ENCODE measurements around the gene CDK4. TPM values are rescaled to one million over a fixed set of nuclear protein-coding genes. Genes with fewer than 3 reads are reported as not detected.

CDK4 gene
- polyA plus RNA-seq, 1 donor (not counting 4 experiments of a cell fraction or from before 2014, with no cell fraction given): 146 TPM

DNA sequence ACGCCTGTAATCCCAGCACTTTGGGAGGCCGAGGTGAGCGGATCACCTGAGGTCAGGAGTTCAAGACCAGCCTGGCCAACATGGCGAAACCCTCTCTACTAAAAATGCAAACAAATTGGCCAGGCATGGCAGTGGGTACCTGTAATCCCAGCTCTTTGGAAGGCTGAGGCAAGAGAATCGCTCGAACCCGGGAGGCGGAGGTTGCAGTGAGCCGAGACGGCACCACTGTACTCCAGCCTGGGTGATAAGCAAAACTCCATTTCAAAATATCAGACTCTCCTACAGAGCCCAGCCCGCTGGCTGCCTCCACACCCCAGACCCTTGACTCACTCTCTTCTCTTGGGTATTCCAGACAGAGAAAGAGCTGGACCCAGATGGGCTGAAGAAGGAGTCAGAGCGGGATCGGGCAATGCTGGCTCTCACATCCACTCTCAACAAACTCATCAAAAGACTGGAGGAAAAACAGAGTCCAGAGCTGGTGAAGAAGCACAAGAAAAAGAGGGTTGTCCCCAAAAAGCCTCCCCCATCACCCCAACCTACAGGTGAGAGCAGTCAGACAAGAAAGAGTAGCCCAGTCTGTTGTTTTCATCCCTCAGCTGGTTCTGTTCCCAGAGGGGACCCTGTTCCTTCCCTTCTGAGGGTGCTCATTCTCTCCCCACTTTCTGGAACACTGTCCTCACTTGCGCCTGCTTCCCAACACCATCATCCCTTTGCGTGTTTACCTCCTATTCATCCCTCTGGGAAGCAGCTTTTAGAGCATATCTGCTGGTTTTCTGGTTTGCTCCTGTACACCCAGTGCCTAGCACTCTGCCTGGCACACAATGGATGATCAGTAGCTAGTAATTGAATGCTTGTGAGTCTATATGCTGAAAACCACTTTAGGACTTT lies 33.2 kb downstream of the CDK4 start:
- Histone ChIP-seq H3K79me2 (ENCODE audit: control insufficient read depth, insufficient read depth, low read length) (no peaks in the 10 kb centered on the region), H3K27ac (ENCODE audit: control insufficient read depth, insufficient read depth, low read length) (no peak overlapping the region), H2AFZ (ENCODE audit: control insufficient read depth, low read length) (no peak overlapping the region), H4K20me1 (ENCODE audit: control insufficient read depth, extremely low read depth, insufficient read depth, low read length) (no peaks in the 10 kb centered on the region), H3K9me3 (ENCODE audit: control insufficient read depth, low read depth, low read length) (no peaks in the 10 kb centered on the region), H3K4me3 (ENCODE audit: control insufficient read depth in 2 of 3, extremely low read depth in 1 of 3, insufficient read depth in 2 of 3, low read depth in 1 of 3, low read length in 3 of 3) (no peak overlapping the region), H3K4me1 (ENCODE audit: control insufficient read depth, extremely low read depth, insufficient read depth, low read length) (no peaks in the 10 kb centered on the region), H3K9me1 (ENCODE audit: control insufficient read depth, extremely low read depth, insufficient read depth, low read length) (no peaks in the 10 kb centered on the region), H3K9ac (ENCODE audit: control insufficient read depth, extremely low read depth, insufficient read depth, low read length) (no peak overlapping the region), H3K4me2 (ENCODE audit: control insufficient read depth, extremely low read depth, insufficient read depth, low read depth, low read length) (no peak overlapping the region), H3K27me3 (ENCODE audit: control insufficient read depth, extremely low read depth, insufficient read depth, low read length) (no peaks in the 10 kb centered on the region), H3K36me3 (ENCODE audit: control insufficient read depth in 2 of 2, extremely low read depth in 1 of 2, insufficient read depth in 2 of 2, low read length in 2 of 2) (peaks cover 5 to 16% of the 10 kb centered on the region in 2 experiments)
- TF ChIP-seq, protein P1, sequence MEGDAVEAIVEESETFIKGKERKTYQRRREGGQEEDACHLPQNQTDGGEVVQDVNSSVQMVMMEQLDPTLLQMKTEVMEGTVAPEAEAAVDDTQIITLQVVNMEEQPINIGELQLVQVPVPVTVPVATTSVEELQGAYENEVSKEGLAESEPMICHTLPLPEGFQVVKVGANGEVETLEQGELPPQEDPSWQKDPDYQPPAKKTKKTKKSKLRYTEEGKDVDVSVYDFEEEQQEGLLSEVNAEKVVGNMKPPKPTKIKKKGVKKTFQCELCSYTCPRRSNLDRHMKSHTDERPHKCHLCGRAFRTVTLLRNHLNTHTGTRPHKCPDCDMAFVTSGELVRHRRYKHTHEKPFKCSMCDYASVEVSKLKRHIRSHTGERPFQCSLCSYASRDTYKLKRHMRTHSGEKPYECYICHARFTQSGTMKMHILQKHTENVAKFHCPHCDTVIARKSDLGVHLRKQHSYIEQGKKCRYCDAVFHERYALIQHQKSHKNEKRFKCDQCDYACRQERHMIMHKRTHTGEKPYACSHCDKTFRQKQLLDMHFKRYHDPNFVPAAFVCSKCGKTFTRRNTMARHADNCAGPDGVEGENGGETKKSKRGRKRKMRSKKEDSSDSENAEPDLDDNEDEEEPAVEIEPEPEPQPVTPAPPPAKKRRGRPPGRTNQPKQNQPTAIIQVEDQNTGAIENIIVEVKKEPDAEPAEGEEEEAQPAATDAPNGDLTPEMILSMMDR (optimal IDR thresholded peaks at IDR 0.05 in 1 of 3, IDR thresholded peaks at IDR 0.05 in 1 of 3, conservative IDR thresholded peaks at IDR 0.05 in 1 of 3; ENCODE audit: extremely low read depth in 1 of 3, insufficient read depth in 2 of 3, low read length in 3 of 3): no peak
- no peak for TF ChIP-seq EZH2 (IDR thresholded peaks at IDR 0.05; ENCODE audit: low read length)
- DNase-seq (ENCODE audit: low read depth, low spot score) (no peak), FAIRE-seq (no peak)
- dilution Hi-C loops (cut with MboI; ENCODE audit: extremely low pct_ligation_motif_present, low sequenced_read_pairs): no loop called here

DNA sequence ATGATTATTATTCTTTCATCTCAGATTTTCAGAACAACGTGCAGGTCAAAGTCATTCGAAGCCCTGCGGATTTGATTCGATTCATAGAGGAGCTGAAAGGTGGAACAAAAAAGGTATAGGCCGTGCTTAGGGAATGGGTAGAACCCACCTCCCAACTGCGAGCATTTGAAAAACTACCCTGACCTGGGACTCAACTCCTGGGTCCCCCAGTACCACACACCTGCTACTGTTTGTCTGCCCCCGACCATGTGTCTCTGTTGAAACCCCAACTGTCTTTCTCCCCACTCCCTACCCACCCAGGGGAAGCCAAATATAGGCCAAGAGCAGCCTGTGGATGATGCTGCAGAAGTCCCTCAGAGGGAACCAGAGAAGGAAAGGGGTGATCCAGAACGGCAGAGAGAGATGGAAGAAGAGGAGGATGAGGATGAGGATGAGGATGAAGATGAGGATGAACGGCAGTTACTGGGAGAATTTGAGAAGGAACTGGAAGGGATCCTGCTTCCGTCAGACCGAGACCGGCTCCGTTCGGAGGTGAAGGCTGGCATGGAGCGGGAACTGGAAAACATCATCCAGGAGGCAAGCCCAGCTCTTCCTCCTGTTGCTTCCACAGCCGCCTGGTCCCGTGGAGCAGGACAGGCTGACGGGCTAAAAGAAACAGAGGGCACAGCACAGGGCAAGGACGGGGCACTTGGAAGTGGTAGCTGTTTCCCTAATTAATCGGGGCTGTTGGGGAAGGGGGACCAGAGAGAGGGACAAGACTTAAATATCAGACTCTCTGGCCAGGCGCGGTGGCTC lies 34.1 kb downstream of the CDK4 start:
- Histone ChIP-seq H3K27ac (ENCODE audit: control insufficient read depth, insufficient read depth, low read length) (no peak overlapping the region), H3K4me1 (ENCODE audit: control insufficient read depth, extremely low read depth, insufficient read depth, low read length) (no peaks in the 10 kb centered on the region), H3K9me3 (ENCODE audit: control insufficient read depth, low read depth, low read length) (no peaks in the 10 kb centered on the region), H3K4me3 (ENCODE audit: control insufficient read depth in 2 of 3, extremely low read depth in 1 of 3, insufficient read depth in 2 of 3, low read depth in 1 of 3, low read length in 3 of 3) (no peak overlapping the region), H3K79me2 (ENCODE audit: control insufficient read depth, insufficient read depth, low read length) (no peaks in the 10 kb centered on the region), H4K20me1 (ENCODE audit: control insufficient read depth, extremely low read depth, insufficient read depth, low read length) (no peaks in the 10 kb centered on the region), H3K9me1 (ENCODE audit: control insufficient read depth, extremely low read depth, insufficient read depth, low read length) (no peaks in the 10 kb centered on the region), H3K9ac (ENCODE audit: control insufficient read depth, extremely low read depth, insufficient read depth, low read length) (no peak overlapping the region), H3K27me3 (ENCODE audit: control insufficient read depth, extremely low read depth, insufficient read depth, low read length) (no peaks in the 10 kb centered on the region), H2AFZ (ENCODE audit: control insufficient read depth, low read length) (no peak overlapping the region), H3K36me3 (ENCODE audit: control insufficient read depth in 2 of 2, extremely low read depth in 1 of 2, insufficient read depth in 2 of 2, low read length in 2 of 2) (peaks cover 9 to 16% of the 10 kb centered on the region in 2 experiments), H3K4me2 (ENCODE audit: control insufficient read depth, extremely low read depth, insufficient read depth, low read depth, low read length) (no peak overlapping the region)
- FAIRE-seq (no peak), DNase-seq (ENCODE audit: low read depth, low spot score) (no peak)
- dilution Hi-C loops (cut with MboI; ENCODE audit: extremely low pct_ligation_motif_present, low sequenced_read_pairs): no loop called here
- TF ChIP-seq, protein P1 (optimal IDR thresholded peaks at IDR 0.05 in 1 of 3, IDR thresholded peaks at IDR 0.05 in 1 of 3, conservative IDR thresholded peaks at IDR 0.05 in 1 of 3; ENCODE audit: extremely low read depth in 1 of 3, insufficient read depth in 2 of 3, low read length in 3 of 3): no peak
- no peak for TF ChIP-seq EZH2 (IDR thresholded peaks at IDR 0.05; ENCODE audit: low read length)
